Activated CD4-positive, alpha-beta T cell treated with anti-CD3 and anti-CD28 coated beads, Interleukin-2, amount 10 ng/mL, durations not matched to agents 24 days and 14 days (primary cell): ENCODE results near the gene RCCD1. TPM values are rescaled to one million over a fixed set of nuclear protein-coding genes. Genes with fewer than 3 reads are reported as not detected.

Experiments
- DNase-seq: peaks from one replicate; pipeline ENCODE4 v3.0.0; 2022
- H3K27ac Mint-ChIP-seq: one replicate; pipeline ENCODE4 v1.8.0; 2022; ENCODE audit warnings: mild to moderate bottlenecking, mixed read lengths
- H3K27me3 Mint-ChIP-seq: one replicate; pipeline ENCODE4 v1.8.0; 2022; ENCODE audit warnings: mixed read lengths
- H3K36me3 Mint-ChIP-seq: one replicate; pipeline ENCODE4 v1.8.0; 2022; ENCODE audit warnings: low read depth, mild to moderate bottlenecking, mixed read lengths
- H3K4me1 Mint-ChIP-seq: one replicate; pipeline ENCODE4 v1.8.0; 2021; ENCODE audit warnings: mixed read lengths
- H3K4me3 Mint-ChIP-seq: one replicate; pipeline ENCODE4 v1.8.0; 2022; ENCODE audit warnings: mild to moderate bottlenecking, moderate library complexity, mixed read lengths
- H3K9me3 Mint-ChIP-seq: one replicate; pipeline ENCODE4 v1.8.0; 2021; ENCODE audit warnings: mixed read lengths
- intact Hi-C: fragments of 100-400 bp; cut with micrococcal nuclease; formaldehyde crosslinking; loops from one replicate; pipeline ENCODE4 v1.15.1; 2023
- total RNA-seq: library from RNA; stranded (reverse); gene quantifications from 2 replicates; pipeline ENCODE4 v1.2.3, GENCODE V29; 2022

Gene RCCD1
- total RNA-seq, 1 donor from 2014 or later = 32.3 TPM

GRCh38 chr15:91007266-91007665 lies 52.6 kb downstream of the RCCD1 start:
- Mint-ChIP-seq H3K4me3 (no peak overlapping the region), H3K9me3 (no peaks in the 10 kb centered on the region), H3K4me1 (peaks cover 1% of the 10 kb centered on the region), H3K27me3 (no peaks in the 10 kb centered on the region), H3K36me3 (peaks cover 53% of the 10 kb centered on the region), H3K27ac (no peak overlapping the region)
- no peak for DNase-seq
- intact Hi-C loops = no loop called here

Other genes with a start within 250 kb of the RCCD1 start
- gene BLM, start 237.5 kb upstream of the RCCD1 start, total RNA-seq = 64.1 and 66.4 TPM in 2 replicates
- gene FURIN, start 86.3 kb upstream of the RCCD1 start, total RNA-seq = 432 TPM in 2 replicates
- gene FES, start 70.4 kb upstream of the RCCD1 start, total RNA-seq = 32.5 and 33.7 TPM in 2 replicates
- gene MAN2A2, start 51.6 kb upstream of the RCCD1 start, total RNA-seq = 196 and 206 TPM in 2 replicates
- 36.3 and 39.9 TPM in 2 replicates for gene HDDC3, start 22.3 kb upstream of the RCCD1 start, total RNA-seq
- gene UNC45A, start 19.6 kb upstream of the RCCD1 start, total RNA-seq = 66.9 and 67.0 TPM in 2 replicates
- 85.0 and 86.2 TPM in 2 replicates for gene PRC1, start 39.7 kb downstream of the RCCD1 start, total RNA-seq
- gene VPS33B, start 67.7 kb downstream of the RCCD1 start, total RNA-seq = 18.9 and 19.5 TPM in 2 replicates
- gene SV2B, start 145.4 kb downstream of the RCCD1 start, total RNA-seq = 0.05 and 0.07 TPM in 2 replicates